ENCODE results near the gene NUP43.
"Not testable (repeated sequence)": the region's sequence is repeated elsewhere in the genome, so short reads cannot be mapped to it uniquely, and the experiment has no call there.

NUP43 gene

GRCh38 chr6:149749082-149749593 lies 2.8 kb upstream of the NUP43 start:
- DNase-seq (ENCODE audit: low spot score) = not testable (repeated sequence)

- DNase-seq (ENCODE audit: low spot score) = not testable (repeated sequence)
These were observed 1.1 kb downstream of the NUP43 start for GRCh38 chr6:149745252-149745651.

GRCh38 chr6:149734915-149735314 lies 11.4 kb downstream of the NUP43 start:
- no peak for DNase-seq (ENCODE audit: low spot score)

GRCh38 chr6:149733089-149733720 lies 13.1 kb downstream of the NUP43 start:
- DNase-seq (ENCODE audit: low spot score) = no peak

GRCh38 chr6:149729824-149730223 lies 16.5 kb downstream of the NUP43 start:
- no peak for DNase-seq (ENCODE audit: low spot score)

- no peak for DNase-seq (ENCODE audit: low spot score)
These were observed 17.7 kb downstream of the NUP43 start for GRCh38 chr6:149728499-149729234.

GRCh38 chr6:149727793-149728498 lies 18.4 kb downstream of the NUP43 start:
- DNase-seq (ENCODE audit: low spot score) = no peak

- DNase-seq (ENCODE audit: low spot score) = no peak
These were observed 20.5 kb downstream of the NUP43 start for GRCh38 chr6:149725785-149726184.

- DNase-seq (ENCODE audit: low spot score) = peak; percentile 69
These were observed 22.4 kb downstream of the NUP43 start for GRCh38 chr6:149723771-149724417.

GRCh38 chr6:149723262-149723661 lies 23.1 kb downstream of the NUP43 start:
- no peak for DNase-seq (ENCODE audit: low spot score)

GRCh38 chr6:149719531-149719930 lies 26.8 kb downstream of the NUP43 start:
- DNase-seq (ENCODE audit: low spot score) = no peak

GRCh38 chr6:149717588-149718458 lies 28.5 kb downstream of the NUP43 start, which contains the start of gene LATS1:
Gene LATS1, minus strand, starts transcription at chr6:149718101. Its CDS starts 15,975 bp downstream, at chr6:149702126.
- DNase-seq (ENCODE audit: low spot score) = peak; percentile 75

- no peak for DNase-seq (ENCODE audit: low spot score)
These were observed 29.1 kb downstream of the NUP43 start for GRCh38 chr6:149717255-149717587.

- no peak for DNase-seq (ENCODE audit: low spot score)
These were observed 30.0 kb downstream of the NUP43 start for GRCh38 chr6:149716181-149716963.

GRCh38 chr6:149714442-149714841 lies 31.9 kb downstream of the NUP43 start:
- no peak for DNase-seq (ENCODE audit: low spot score)

- DNase-seq (ENCODE audit: low spot score) = no peak
These were observed 34.6 kb downstream of the NUP43 start for GRCh38 chr6:149711711-149712110.

- DNase-seq (ENCODE audit: low spot score) = no peak
These were observed 44.6 kb downstream of the NUP43 start for GRCh38 chr6:149701714-149702113.

GRCh38 chr6:149699150-149699549 lies 47.2 kb downstream of the NUP43 start:
- DNase-seq (ENCODE audit: low spot score) = no peak

GRCh38 chr6:149698175-149698574 lies 48.2 kb downstream of the NUP43 start:
- no peak for DNase-seq (ENCODE audit: low spot score)

GRCh38 chr6:149696901-149697300 lies 49.4 kb downstream of the NUP43 start:
- no peak for DNase-seq (ENCODE audit: low spot score)

- DNase-seq (ENCODE audit: low spot score) = no peak
These were observed 51.4 kb downstream of the NUP43 start for GRCh38 chr6:149694921-149695320.

Measured in SW480 (cell line).